ENCODE measurements around the gene SPACA6. TPM values are rescaled to one million over a fixed set of nuclear protein-coding genes. Genes with fewer than 3 reads are reported as not detected.

SPACA6 gene
- total RNA-seq, 1 donor from 2014 or later: 27.2 TPM

- TF ChIP-seq CTCF (IDR thresholded peaks at IDR 0.05; ENCODE audit: partially characterized antibody, unreplicated experiment): no peak
- H3K27ac Mint-ChIP-seq (ENCODE audit: unreplicated experiment): no peak overlapping the region
- H3K4me3 Mint-ChIP-seq (ENCODE audit: unreplicated experiment): no peak overlapping the region
- H3K4me1 Mint-ChIP-seq (ENCODE audit: low read depth, unreplicated experiment): peaks cover 12% of the 10 kb centered on the region
- peaks cover 17% of the 10 kb centered on the region for H3K9me3 Mint-ChIP-seq (ENCODE audit: unreplicated experiment)
- H3K36me3 Mint-ChIP-seq (ENCODE audit: unreplicated experiment): peaks cover 36% of the 10 kb centered on the region
- peaks cover 8% of the 10 kb centered on the region for H3K27me3 Mint-ChIP-seq (ENCODE audit: unreplicated experiment)
- no peak for DNase-seq
Observed at GRCh38 chr19:51695088-51695487, 2.0 kb downstream of the SPACA6 start.

- peaks cover 12% of the 10 kb centered on the region for H3K4me1 Mint-ChIP-seq (ENCODE audit: low read depth, unreplicated experiment)
- peaks cover 8% of the 10 kb centered on the region for H3K27me3 Mint-ChIP-seq (ENCODE audit: unreplicated experiment)
- no peak overlapping the region for H3K4me3 Mint-ChIP-seq (ENCODE audit: unreplicated experiment)
- H3K36me3 Mint-ChIP-seq (ENCODE audit: unreplicated experiment): peaks cover 42% of the 10 kb centered on the region
- no peak overlapping the region for H3K27ac Mint-ChIP-seq (ENCODE audit: unreplicated experiment)
- peaks cover 16% of the 10 kb centered on the region for H3K9me3 Mint-ChIP-seq (ENCODE audit: unreplicated experiment)
- TF ChIP-seq CTCF (IDR thresholded peaks at IDR 0.05; ENCODE audit: partially characterized antibody, unreplicated experiment): no peak
- DNase-seq: no peak
Observed at GRCh38 chr19:51695702-51696315, 2.7 kb downstream of the SPACA6 start.

DNA sequence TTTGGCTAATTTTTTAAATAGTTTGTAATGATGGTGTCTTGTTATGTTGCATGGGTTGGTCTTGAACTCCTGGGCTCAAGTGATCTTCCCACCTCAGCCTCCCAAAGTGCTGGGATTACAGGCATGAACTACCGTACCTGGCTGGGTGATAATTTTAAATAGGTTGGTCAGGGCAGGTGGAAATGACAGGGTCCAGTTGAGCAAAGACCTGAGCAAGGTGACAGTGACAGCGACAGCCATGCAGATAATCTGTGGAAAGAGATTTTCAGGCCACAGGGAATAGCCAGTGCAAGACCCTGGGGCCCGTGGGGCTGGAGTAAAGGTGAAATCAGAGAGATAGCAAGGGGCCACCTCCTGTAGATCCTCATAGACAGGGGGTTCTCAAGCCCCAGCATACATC, 3.5 kb downstream of the SPACA6 start:
- no peak for DNase-seq
- Mint-ChIP-seq H3K4me1 (ENCODE audit: low read depth, unreplicated experiment) (peaks cover 9% of the 10 kb centered on the region), H3K27ac (ENCODE audit: unreplicated experiment) (no peak overlapping the region), H3K4me3 (ENCODE audit: unreplicated experiment) (no peak overlapping the region), H3K27me3 (ENCODE audit: unreplicated experiment) (peaks cover 12% of the 10 kb centered on the region), H3K9me3 (ENCODE audit: unreplicated experiment) (peaks cover 16% of the 10 kb centered on the region), H3K36me3 (ENCODE audit: unreplicated experiment) (peaks cover 42% of the 10 kb centered on the region)
- no peak for TF ChIP-seq CTCF (IDR thresholded peaks at IDR 0.05; ENCODE audit: partially characterized antibody, unreplicated experiment)

DNA sequence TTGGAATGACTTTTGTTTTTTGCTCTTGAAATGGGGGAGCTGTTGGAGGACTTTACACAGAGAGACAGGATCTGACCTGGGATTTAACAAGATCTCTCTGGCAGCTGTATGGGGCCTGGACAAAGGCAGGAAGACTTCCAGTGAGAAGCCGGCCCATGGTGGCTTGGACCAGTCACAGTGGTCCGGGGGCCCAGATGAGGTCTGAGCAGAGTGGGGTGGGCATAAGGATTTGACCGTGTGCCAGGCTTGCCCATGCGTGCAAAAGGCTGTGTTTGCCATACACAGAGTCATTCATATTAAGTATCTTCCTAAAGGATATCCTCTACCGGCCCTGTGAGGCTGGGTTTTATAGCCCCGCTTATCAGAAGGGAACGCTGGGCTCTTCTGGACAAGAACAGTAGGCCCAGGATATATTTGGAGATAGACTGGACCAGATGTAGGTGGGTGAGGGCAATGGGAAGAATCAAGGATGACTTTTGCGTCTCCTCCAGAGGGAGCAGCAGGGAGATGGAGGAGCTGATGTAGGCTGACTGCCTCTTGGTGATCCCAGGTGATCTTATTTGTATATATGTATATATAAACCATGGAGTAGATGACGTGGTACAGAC, 4.1 kb downstream of the SPACA6 start:
- Mint-ChIP-seq H3K27me3 (ENCODE audit: unreplicated experiment) (peaks cover 12% of the 10 kb centered on the region), H3K36me3 (ENCODE audit: unreplicated experiment) (peaks cover 42% of the 10 kb centered on the region), H3K4me3 (ENCODE audit: unreplicated experiment) (no peak overlapping the region), H3K4me1 (ENCODE audit: low read depth, unreplicated experiment) (peaks cover 6% of the 10 kb centered on the region), H3K27ac (ENCODE audit: unreplicated experiment) (no peak overlapping the region), H3K9me3 (ENCODE audit: unreplicated experiment) (peaks cover 16% of the 10 kb centered on the region)
- no peak for TF ChIP-seq CTCF (IDR thresholded peaks at IDR 0.05; ENCODE audit: partially characterized antibody, unreplicated experiment)
- no peak for DNase-seq

GRCh38 chr19:51698296-51698695, 5.2 kb downstream of the SPACA6 start:
- peaks cover 42% of the 10 kb centered on the region for H3K36me3 Mint-ChIP-seq (ENCODE audit: unreplicated experiment)

More at GRCh38 chr19:51698296-51698695, 5.2 kb downstream of the SPACA6 start:
- peaks cover 15% of the 10 kb centered on the region for H3K27me3 Mint-ChIP-seq (ENCODE audit: unreplicated experiment)
- no peak overlapping the region for H3K27ac Mint-ChIP-seq (ENCODE audit: unreplicated experiment)
- no peak for TF ChIP-seq CTCF (IDR thresholded peaks at IDR 0.05; ENCODE audit: partially characterized antibody, unreplicated experiment)
- no peak overlapping the region for H3K4me3 Mint-ChIP-seq (ENCODE audit: unreplicated experiment)
- H3K4me1 Mint-ChIP-seq (ENCODE audit: low read depth, unreplicated experiment): peaks cover 7% of the 10 kb centered on the region
- no peak for DNase-seq
- peaks cover 17% of the 10 kb centered on the region for H3K9me3 Mint-ChIP-seq (ENCODE audit: unreplicated experiment)

Measured in glutamatergic neuron (in vitro differentiated cells).